NCI-H82 (cell line): ENCODE measurements around the gene SLC30A3.

ENCODE experiments used
- DNase-seq: peaks from one replicate; lab custom pipeline; 2025; lab: John Stamatoyannopoulos, UW

SLC30A3 gene

DNA sequence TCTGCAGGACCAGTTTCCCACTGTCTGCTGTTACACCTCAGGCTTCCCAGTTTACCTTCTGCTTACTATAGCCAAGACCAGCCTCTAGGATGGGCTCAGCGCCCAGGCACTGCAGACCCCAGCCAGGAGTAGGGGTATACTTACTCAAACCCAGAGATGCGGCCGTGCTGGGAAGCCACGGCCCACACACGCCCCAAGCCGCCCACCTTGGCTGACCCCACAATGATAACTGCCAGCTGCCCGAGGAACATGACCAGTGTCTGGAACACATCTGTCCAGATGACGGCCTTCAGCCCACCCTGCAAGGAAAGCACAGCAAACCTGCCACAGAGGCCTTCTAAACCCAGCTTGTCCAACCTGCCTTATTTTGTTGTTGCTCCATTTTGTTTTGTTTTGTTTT is 57.6 kb downstream of the SLC30A3 start:
- no peak for DNase-seq

DNA sequence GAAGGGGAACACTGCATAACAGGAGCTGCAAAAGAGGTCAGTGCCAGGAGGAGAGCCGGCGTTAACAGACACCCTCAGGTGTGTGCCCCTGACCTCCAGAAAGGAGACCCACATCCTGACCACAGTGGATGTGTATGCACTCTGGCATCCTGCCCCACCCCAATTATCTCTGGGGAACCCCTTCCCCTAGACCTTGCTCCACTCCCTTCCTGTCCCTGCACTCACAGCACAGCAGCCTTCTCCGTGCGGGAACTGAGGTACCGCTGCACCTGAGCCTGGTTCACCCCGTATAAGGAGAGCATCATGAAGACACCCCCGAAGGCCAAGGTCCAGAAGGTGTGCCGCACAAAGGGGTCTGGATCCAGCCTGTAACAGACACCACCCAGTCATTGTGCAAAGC is 58.3 kb downstream of the SLC30A3 start:
- DNase-seq = no peak

DNA sequence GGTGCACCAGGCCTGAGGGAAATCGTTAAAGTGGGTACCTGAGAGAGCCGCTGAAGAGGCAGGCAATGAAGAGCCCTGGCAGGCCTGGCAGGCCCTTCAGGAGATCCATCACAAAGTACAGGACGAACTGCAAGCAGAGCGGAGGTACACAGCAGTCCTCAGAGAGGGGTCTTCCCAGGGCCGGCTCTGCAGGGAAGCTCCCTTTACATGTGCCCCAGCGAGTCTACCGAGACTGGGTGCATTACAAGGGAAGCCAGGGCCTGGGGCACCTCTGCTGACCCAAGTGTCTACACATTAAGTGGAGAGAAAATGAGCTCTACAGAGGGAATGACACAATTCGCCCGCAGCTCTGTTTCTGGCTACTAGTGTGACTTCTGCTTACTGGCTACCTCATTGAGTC is 59.1 kb downstream of the SLC30A3 start:
- DNase-seq = no peak
